HG03439 (cell line): ENCODE measurements around the gene HOXD10.

Experiments
- ATAC-seq: cut with Tn5 transposase; IDR thresholded peaks from one replicate; pipeline ENCODE4 v1.9.1; 2021; ENCODE audit warnings: mild to moderate bottlenecking, moderate library complexity; ENCODE audit not compliant: unreplicated experiment

HOXD10 gene

DNA sequence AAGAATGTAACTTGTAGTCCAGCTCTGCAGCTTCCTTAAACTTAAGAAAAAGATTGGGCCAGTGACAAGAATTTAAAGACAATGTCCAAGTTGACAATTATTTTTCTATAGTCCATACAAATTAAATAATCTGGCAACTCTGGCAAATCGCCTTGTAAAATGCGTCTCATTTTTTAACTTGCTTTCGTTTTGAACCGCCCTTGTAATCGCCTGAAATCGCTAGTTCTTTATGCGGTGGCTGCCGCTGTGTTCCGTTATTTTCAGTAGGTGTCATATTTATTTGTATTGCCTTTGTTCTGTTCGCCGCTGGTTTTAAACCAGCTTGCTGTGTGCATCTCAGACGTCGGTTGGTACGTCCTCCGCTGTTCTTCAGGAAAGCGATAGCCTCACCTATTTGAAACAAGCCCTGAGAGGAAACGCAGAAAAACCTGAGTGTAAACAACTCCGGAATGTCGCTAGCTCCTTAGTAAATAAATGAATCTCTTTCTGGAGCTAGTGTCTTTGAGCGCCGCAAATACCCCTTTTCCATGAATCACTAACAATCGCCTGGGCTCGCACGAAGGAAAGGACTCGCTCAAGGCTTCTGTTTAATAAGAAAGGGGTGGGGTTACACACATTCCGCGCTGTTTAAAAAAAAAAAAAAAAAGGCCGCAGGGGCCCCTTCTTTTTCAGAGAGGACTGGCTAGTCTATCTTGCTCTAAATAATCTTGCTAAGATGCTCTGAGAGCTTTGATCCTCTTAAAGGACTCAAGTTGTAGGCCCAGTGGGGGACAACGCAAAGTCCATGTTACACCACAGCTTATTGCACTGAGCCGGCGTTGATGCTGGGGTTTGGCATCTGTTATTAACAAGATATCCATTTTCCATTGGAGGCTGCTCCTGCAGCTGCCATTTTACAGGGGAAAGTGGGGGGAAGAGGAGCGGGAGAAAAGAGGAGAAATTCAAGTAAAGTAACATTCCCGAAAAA lies 15.9 kb downstream of the HOXD10 start:
- ATAC-seq, result no peak

DNA sequence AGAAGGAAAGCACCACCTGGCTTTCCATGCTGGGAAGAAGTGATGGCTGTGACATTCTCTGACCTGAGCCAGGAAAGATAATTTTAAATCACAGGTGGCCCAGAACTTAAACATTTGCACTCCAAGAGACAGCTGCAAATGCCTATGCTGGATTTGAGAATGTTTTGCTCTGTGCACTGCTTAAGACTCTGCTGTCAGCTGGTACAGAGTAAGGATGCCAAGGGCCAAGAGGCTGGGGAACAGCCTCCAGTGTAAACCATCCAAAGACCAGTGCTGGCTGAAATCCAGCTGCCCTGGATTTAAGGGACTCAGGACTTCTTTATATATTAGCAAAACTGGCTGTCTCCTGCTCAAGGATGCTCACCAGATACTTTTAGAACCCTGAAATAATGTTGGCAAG lies 16.8 kb downstream of the HOXD10 start:
- ATAC-seq, result no peak

DNA sequence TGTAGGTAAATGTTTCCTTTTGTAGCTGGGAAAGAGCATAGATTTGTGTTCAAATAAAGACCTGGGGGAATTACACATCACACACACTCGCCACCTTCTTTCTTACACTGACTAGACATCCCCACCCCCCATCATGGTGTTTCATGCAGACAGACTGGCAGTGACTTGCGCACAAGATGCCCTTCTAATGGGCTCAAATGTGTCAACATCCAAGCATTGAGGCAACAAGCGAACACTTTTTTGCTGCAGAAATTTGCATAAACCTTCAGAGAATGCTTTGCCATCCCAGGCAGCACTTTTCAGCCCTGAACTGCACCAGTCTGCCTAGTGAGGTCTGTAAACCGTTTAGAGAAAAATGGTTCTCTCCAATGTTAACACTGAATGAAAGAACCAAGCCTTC lies 17.5 kb downstream of the HOXD10 start:
- ATAC-seq, result no peak

DNA sequence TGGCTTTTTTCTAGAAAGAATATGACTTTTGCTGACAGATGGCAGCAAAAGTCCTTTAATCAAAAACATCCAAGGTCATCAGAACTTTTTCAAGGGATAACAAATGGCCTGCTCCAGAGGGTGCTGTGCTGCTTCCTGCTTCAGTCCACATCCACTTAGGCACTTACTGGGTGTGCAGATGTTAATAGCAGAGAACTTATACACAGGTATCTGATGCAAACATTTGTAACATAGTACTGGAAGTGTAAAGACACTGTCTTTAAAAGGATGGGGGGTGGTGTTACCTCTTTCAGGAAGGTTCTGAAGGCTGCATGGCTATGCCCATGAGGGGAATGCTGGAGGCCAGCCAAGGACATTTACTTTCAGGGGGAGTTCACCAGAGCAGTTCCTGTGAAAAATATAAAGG lies 18.5 kb downstream of the HOXD10 start:
- no peak for ATAC-seq

DNA sequence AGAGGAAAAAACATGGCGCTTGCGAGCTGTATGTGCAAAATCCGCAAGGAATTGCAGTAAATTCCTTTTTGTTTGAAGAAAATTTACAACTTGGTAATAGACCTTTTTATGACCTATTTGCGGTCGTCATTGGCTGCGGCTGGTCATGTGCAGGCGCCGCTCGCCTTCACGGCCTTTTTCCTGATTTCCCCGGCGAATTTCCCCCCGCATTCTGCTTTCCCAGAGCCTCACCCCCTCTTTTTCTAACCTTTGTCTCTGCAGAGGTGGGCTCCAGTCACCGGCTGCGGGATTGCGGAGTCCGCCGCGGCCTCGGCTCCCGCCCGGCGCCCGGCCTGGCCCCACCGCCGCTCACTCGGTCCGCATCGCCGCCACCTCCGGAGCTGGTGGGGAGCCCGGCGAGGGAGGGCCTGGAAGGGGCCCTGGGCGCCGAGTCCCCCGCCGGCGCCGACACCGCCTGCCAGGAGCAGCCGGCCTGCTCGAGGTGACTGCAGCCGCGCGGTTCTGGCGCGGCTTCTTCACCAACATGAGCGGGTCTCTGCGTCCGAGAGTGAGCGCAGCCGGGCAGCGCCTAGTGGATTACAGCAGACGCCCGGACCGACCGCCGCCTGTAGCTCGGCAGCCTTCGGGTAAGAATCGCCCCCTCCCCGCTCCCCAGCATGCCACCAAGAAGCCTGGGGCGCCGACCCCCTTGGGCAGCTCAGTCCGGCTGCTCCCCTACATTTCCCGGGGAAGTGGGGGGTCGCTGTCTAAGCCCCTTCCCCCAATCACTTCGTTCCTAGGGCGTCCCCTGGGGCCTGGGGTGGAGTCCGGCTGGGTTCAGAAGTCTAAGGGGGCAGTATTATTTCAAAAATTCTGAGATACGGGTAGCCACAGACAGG lies 20.0 kb downstream of the HOXD10 start:
- ATAC-seq, result no peak

DNA sequence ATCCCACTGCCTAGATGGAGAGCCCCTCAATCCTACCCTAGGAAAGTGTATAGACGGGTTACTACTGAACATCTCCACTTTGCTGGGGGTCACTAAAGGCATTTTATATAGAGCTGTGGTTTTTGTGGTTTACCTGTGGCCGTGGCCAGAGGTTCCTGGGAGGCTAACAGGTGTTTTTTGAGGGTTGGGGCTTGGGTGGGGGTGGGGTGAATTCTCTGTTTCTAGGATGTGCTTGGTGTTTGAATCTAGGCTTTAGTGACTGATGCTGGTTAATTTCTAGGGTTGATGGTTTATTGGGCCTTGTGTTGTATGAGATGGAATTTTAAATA lies 20.6 kb downstream of the HOXD10 start:
- no peak for ATAC-seq

DNA sequence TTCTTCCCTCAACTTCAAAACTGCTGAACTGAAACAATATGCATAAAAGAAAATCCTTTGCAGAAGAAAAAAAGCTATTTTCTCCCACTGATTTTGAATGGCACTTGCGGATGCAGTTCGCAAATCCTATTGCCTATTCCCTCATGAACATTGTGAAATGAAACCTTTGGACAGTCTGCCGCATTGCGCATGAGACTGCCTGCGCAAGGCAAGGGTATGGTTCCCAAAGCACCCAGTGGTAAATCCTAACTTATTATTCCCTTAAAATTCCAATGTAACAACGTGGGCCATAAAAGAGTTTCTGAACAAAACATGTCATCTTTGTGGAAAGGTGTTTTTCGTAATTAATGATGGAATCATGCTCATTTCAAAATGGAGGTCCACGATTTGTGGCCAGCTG lies 21.3 kb downstream of the HOXD10 start:
- no peak for ATAC-seq

DNA sequence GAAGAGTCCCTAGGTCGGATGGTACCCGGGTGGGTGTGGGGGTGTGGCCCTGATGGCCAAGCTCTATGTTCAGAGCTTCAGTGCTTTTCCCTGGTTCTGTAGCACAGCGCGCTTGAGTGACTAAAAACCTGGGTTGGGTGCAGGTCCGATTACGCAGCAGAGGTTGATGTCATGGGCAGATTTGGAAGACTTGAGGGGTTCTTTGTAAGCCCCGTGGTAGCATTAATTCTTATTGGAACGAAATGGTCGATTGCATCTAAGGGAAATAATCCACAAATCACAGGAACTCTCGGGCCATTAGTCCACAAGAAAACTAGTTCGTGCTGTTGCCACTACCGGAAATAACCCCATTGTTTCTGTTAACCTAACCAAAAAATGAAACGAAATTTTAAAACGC lies 21.9 kb downstream of the HOXD10 start:
- no peak for ATAC-seq

DNA sequence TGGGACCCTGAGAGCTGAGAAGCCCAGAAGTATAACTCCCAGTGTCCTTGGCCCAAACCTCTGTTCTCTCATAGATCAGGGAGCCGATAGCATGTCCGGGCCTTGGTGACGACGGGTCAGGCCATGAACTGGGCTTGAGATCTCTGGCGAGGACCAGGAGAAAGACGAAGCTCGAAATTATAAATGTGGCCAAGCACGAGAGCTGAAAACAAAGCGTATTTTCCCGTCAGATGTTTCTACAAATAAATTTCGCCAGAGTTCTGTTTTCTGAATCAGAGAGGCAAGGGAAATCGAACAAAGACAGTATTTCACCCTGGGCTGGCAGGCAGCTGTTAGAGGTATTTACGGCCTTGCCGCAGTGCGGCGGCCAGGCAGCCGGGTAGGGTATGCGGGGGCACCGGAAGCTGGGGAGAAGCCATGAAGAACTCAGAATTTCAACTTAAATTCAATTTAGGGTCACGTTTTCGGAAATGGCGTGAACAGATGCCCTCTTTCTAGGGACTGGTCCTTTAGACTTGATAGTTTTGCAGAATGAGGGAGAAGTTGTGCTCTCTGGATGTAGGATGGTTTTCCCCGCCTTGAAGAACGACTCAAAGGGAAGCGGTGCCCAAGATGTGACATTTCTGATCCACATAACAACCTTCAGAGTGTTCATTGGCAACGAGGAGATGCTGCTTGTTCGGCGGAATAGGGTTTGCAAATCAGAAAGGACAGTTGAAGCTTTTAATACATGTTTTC lies 22.5 kb downstream of the HOXD10 start:
- ATAC-seq, result no peak

DNA sequence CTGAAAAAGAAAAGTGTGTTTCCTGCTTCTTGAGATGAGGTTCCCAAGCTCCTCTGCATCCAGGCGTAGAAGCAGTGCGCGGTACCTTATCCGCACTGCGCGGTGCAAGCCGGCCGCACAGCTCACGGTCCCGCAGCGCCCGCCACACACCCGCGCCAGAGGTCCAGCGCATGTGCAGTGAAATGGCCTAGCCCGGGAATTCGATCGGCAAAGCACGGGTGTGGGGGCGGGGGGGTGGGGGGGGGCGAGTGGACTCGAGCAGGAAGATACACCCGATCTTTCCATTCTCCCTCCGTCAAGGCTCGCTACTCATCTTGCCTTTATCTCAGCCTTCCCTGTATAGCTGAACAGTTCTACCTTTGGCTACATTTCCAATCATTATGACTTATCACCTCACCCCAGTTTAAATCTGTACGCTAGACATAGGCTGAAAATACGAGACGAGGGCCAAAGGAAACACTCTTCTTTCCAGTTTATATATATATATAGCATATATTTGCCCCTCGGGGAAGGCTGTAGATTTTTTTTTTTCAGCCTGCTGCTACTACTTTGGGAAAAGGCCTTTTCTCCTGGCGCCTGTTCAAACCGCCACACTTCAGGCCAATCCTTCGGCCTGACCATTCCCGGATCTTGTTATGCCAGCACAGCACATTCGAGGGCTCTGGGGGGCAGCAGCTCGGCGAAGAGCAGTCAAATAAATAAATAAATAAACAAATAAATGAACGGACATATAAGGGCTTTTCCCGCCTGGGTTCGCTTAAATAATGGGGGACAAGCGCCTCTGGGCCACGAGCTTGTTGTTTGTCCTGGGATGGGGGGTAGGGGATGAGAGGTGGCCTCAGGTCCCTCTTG lies 23.3 kb downstream of the HOXD10 start:
- no peak for ATAC-seq

DNA sequence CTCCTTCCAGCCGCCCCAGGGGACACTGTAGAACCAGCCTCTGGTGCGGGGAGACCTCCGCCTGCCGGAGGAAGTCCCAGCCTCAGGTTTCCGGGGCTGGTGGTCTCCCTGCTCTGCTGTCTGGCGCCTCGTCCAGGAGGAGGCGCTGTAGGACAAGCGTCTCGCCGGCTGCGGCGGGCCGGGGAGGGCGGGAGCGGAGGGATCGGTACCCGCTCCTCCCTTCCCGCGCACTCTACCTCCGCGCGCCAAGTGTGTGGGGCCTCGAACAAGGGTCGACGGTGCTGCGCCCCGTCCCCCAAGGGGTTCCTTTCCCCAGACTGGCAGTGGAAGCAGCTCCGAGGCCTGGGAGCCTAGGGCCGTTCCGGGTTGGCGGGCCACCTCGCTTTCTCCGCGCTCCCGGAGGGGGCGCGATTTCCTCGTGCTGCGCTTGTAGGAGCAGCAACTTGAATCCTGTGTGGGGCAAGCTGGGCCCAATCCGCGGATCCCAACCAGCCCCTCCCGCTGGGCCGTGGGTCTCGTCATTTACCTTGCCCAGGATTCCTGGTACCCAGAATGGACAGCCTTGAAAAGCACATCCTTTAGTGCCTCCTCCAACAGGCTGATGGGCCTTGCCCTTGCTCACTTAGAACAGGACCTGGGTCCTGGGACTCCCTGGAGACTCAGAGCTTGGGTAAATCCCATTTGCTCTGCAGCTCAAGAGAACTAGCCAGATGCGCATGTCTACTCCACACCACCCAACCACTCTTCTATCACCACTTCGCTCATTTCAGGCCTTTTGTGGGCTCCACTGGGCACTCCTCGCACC lies 24.1 kb downstream of the HOXD10 start:
- ATAC-seq, result peak; percentile 82

DNA sequence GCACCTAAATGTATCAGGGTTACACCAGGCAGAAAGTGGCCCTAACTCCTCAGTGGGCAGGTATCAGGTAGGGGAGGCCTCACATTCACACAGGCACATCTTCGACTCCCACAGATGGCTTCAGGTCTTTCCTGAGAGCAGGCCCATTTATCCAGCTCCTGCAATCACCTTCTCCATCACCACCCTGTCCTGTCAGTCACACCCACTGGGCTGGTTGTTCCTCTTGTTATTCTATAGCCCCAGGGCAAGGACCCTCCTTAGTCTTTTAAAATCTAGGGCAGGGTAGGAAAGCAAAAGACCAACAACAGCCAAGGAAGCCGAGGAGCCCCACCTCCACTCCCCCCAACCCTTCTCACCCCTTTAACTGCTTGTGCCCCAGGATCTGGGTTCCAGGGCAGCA lies 25.7 kb downstream of the HOXD10 start:
- no peak for ATAC-seq

DNA sequence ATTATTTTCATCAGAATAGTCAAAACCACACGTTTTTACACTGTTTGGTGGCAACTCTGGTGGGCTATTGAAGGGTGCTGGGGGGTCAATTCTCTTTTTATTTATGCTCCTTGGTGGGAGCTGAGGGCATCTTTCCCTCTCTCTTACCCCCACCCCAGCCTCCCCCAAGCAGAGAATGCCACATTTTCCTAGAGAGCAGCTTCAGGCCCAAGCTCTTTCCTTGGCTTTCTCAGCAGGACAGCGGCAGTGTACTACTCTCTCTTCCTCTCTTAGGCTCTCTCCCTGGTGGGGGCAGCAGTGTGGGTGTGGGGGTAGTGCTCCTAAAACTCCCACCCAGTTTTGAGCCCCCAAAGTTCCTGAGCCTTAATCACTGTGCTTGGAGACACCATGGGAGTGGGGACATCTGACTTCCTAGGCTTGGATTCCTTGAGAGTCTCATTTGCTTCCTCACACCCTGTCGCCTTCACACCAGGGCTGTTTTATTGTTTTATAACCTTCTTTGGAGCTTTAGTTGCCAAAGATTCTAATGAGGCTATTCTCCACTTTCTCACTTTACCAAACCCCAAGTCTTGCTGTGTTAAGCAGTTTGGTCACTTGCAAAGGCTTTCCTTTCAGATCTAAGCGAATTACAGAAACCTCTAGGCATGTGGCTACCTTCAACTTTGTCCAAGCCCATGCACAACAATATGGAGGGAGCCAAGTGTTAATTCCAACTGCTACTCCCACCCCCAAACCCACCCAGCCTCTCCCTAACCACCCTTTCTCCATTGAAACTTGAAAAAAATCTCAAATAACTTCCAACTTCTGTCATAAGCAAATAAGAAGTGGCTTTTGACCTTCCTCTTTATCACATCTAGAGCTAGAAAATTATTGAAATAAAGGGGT lies 28.7 kb downstream of the HOXD10 start:
- ATAC-seq, result no peak

DNA sequence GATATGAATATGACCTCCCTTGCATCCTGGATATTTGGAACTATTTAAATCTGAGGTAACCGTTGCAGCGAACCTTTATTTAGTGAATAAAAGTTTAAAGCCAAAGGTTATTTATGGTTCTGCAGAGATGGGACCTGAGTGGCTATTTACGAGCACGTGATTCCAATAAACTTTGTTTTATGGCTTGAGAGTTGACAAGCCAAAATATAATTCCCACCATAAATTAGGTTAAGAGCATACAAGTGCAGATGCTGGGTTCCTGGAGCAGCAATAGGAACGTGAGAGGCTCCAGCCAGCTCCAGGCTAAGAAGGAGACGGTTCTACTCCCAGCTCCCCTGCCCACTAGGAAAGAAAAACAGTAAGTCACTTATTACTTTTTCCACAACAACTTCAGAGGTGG lies 29.5 kb downstream of the HOXD10 start:
- ATAC-seq, result no peak

DNA sequence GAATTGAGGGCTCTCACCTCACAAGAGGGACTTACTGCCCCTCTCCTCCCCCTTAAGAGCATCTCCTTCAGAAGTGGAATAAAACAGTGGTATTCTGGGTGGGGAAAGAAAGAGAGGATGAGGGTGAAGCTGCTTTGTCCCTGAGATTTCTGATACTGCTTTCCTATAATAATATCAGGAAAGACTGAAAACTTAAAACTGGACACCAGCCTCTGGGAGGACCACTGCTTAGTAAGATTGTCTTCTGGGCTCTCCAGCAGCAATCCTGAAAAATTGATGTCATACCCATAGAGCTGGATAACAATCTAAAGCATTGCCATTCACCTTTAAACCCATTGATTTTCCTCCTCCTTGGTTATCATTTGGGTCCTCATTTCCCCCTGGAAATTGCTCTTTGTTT lies 30.1 kb downstream of the HOXD10 start:
- ATAC-seq, result no peak

DNA sequence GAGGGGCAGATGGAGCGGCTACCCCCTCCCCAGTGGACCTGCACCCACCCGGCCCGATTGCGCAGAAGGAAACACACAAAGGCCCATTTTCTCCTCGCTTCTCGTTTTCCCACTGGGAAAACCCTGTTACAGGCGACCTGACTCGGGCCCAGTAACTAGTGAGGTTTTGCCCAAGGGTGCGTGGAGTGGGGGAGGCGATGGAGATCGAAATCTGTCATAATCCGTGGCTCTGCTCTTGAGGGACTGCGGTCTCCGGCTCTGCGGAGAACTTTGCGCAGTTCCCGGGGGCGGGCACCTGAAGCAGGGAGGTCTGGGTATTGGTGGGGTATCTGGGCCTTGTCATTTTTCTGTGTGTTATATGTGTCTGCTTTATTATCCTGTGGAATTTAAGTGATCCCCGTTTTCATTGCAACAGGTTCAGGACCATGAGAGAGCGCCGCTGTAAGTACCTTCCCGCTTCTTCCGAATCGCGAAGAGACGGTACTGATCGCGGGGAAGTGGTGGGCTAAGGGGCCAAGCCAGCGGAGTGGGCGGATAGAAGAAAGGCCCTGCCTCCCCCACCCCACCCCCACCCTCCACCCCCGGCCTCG lies 30.7 kb downstream of the HOXD10 start:
- ATAC-seq, result no peak

DNA sequence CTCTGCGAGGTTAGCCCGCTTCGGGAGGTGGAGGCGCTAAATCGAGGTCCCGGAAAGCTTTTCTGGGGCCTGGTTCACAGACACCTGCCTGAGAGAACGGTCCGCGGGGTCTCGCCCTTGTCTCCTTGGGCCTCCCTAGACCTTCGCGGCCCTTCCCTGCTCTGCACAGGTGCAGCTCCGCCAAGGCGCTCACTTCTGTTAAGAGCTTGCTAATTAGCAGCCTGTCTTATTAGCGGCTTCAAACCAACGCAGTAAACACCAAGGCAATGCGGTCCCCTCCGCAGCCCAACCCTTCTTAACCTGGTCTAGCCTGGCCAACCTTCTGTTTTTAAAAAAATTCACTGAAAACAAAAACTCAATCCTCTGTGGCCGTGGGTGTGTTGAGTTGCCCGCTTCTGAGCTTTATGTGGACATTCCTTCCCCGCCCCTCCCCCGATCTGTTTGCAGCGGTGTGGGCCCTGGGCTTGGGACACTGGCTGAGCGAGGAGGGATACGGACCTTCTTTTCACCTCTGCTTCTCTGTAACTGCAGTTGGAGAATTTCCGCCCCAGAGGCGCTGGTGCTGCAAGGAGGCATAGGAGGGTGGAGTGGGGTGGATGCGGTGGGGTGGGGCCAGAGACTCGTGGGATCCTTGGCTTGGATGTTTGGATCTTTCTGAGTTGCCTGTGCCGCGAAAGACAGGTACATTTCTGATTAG lies 31.4 kb downstream of the HOXD10 start:
- no peak for ATAC-seq
